ENCODE measurements around the gene MYH16.
"Not testable (repeated sequence)": the region's sequence is repeated elsewhere in the genome, so short reads cannot be mapped to it uniquely, and the experiment has no call there.

Gene MYH16

DNA sequence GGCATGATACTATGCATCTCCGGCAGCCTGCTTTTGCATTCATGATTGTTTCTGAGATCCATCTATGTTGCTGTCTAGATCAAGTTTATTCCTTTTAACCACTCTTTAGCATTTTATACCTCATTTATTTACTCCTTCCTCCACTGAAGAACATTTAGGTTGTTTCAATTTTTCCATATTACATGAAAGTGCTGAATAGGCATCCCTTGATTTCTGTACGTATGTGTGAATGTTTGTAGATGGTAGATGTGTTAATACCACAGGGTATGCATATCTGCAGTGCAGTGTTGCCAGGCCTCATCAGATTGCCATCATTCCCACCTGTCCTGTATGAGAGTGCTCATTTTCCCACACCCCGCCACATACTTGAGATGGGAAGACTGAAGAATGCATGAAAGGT is 67.0 kb downstream of the MYH16 start:
- Histone ChIP-seq H3K27ac (no peak overlapping the region), H3K27me3 (ENCODE audit: insufficient read depth, low read depth, severe bottlenecking) (no peaks in the 10 kb centered on the region), H3K4me3 (ENCODE audit: low read depth, low read length) (no peak overlapping the region), H3K9me3 (ENCODE audit: severe bottlenecking) (no peaks in the 10 kb centered on the region), H3K36me3 (peaks cover 83% of the 10 kb centered on the region)
- TF ChIP-seq, protein P1, sequence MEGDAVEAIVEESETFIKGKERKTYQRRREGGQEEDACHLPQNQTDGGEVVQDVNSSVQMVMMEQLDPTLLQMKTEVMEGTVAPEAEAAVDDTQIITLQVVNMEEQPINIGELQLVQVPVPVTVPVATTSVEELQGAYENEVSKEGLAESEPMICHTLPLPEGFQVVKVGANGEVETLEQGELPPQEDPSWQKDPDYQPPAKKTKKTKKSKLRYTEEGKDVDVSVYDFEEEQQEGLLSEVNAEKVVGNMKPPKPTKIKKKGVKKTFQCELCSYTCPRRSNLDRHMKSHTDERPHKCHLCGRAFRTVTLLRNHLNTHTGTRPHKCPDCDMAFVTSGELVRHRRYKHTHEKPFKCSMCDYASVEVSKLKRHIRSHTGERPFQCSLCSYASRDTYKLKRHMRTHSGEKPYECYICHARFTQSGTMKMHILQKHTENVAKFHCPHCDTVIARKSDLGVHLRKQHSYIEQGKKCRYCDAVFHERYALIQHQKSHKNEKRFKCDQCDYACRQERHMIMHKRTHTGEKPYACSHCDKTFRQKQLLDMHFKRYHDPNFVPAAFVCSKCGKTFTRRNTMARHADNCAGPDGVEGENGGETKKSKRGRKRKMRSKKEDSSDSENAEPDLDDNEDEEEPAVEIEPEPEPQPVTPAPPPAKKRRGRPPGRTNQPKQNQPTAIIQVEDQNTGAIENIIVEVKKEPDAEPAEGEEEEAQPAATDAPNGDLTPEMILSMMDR (IDR thresholded peaks at IDR 0.05; ENCODE audit: low read depth, low read length): no peak
- no peak for DNase-seq

DNA sequence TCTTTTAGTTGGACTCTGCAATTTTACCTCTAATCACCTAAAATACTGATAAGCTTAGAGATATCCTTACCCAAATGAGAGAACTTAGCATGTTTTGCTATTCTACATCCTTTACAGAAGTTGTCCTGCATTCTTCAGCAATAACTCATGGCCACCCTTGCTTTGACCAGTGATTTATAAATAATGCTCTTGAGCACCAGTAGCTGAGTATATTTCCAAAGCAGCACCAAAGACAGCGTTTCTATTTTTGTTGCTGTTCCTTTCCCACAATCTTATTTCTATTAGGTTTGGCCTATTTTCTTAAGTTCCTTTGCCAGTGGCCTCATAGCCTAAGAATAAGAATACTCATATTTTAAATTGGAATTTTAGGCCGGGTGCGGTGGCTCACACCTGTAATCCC is 68.0 kb downstream of the MYH16 start:
- no peak overlapping the region for H3K27ac ChIP-seq
- no peak for DNase-seq
- H3K4me3 ChIP-seq (ENCODE audit: low read depth, low read length): no peak overlapping the region
- H3K27me3 ChIP-seq (ENCODE audit: insufficient read depth, low read depth, severe bottlenecking): no peaks in the 10 kb centered on the region
- H3K36me3 ChIP-seq: peaks cover 79% of the 10 kb centered on the region
- H3K9me3 ChIP-seq (ENCODE audit: severe bottlenecking): no peaks in the 10 kb centered on the region
- TF ChIP-seq, protein P1 (IDR thresholded peaks at IDR 0.05; ENCODE audit: low read depth, low read length): no peak

DNA sequence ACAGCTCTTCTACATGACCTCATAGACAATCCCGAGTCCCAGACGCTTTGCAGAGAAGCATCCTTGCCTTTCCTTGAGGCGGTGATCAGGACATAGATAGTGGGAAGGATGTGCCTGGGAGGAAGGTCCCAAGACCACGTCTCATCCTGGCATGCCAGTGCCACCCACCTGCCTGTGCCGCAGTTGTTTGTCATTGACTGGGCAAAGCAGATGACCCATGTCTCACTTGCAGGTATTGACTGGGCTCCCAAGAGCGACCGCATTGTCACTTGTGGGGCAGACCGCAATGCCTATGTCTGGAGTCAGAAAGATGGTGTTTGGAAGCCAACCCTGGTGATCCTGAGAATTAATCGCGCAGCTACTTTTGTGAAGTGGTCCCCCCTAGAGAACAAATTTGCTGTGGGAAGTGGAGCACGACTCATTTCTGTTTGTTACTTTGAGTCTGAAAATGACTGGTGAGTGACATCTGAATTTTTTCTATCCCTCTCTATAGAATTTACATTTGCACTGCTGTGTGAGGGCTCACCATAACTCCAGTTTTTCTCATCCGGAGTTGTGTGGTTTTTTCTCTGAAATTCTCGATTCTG is 71.5 kb downstream of the MYH16 start:
- Histone ChIP-seq H3K4me3 (ENCODE audit: low read depth, low read length) (no peak overlapping the region), H3K36me3 (peaks cover 80% of the 10 kb centered on the region)
- DNase-seq: no peak

DNA sequence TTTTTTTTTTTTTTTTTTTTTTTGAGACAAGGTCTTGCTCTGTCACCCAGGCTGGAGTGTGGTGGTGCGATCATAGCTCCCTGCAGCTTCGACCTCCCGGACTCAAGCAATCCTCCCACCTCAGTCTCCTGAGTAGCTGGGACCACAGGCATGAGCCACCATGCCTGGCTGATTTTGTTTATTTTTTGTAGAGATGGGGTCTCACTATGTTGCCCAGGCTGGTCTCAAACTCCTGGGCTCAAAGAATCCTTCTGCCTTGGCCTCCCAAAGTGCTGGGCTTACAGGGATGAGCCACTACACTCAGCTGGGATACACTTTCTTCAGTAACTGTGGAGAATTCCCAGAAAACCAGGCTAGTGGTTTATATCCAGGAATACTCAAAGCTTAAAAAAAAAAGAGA is 78.0 kb downstream of the MYH16 start:
- peaks cover 86% of the 10 kb centered on the region for H3K36me3 ChIP-seq

More for the DNA sequence above, 71.5 kb downstream of the MYH16 start:
- Histone ChIP-seq H3K27ac (no peak overlapping the region), H3K9me3 (ENCODE audit: severe bottlenecking) (no peaks in the 10 kb centered on the region), H3K27me3 (ENCODE audit: insufficient read depth, low read depth, severe bottlenecking) (no peaks in the 10 kb centered on the region)
- TF ChIP-seq, protein P1 (IDR thresholded peaks at IDR 0.05; ENCODE audit: low read depth, low read length): no peak

DNA sequence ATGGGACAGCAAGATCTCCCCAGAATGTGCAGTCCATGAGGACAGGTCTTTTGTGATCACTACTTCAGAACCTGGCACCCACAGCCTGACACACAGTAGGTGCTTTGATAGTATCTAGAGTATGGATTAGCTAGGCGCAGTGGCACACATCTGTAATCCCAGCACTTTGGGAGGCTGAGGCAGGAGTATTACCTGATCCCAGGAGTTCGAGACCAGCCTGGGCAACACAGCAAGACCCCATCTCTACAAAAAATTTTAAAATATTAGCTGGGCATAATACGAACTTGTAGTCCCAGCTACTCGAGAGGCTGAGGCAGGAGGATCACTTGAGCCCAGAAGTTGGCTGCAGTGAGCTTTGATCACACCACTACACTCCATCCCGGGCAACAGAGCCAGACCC is 79.6 kb downstream of the MYH16 start:
- peaks cover 85% of the 10 kb centered on the region for H3K36me3 ChIP-seq
- no peaks in the 10 kb centered on the region for H3K27me3 ChIP-seq (ENCODE audit: insufficient read depth, low read depth, severe bottlenecking)
- H3K9me3 ChIP-seq (ENCODE audit: severe bottlenecking): no peaks in the 10 kb centered on the region
- H3K4me3 ChIP-seq (ENCODE audit: low read depth, low read length): no peak overlapping the region
- TF ChIP-seq, protein P1 (IDR thresholded peaks at IDR 0.05; ENCODE audit: low read depth, low read length): no peak
- no peak overlapping the region for H3K27ac ChIP-seq
- no peak for DNase-seq

More for the DNA sequence above, 78.0 kb downstream of the MYH16 start:
- not testable (repeated sequence) for H3K27me3 ChIP-seq (ENCODE audit: insufficient read depth, low read depth, severe bottlenecking); H3K4me3 ChIP-seq (ENCODE audit: low read depth, low read length); H3K9me3 ChIP-seq (ENCODE audit: severe bottlenecking); DNase-seq; H3K27ac ChIP-seq

DNA sequence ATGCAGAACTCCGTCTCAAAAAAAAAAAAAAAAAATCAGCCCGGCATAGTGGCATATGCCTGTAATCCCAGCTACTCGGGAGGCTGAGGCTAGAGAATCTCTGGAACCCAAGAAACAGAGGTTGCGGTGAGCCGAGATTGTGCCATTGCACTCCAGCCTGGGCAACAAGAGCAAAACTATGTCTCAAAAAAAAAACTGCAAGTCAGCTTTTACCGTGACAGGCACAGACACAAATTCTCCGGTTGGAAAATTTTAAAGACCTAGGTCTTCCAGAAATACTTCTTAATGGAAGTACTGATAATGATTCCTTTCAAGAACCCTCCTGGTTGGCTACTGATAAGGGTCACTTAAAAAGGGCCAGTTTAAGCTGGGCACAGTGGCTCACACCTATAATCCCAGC is 82.5 kb downstream of the MYH16 start:
- TF ChIP-seq, protein P1 (IDR thresholded peaks at IDR 0.05; ENCODE audit: low read depth, low read length): no peak
- no peak overlapping the region for H3K4me3 ChIP-seq (ENCODE audit: low read depth, low read length)
- no peaks in the 10 kb centered on the region for H3K27me3 ChIP-seq (ENCODE audit: insufficient read depth, low read depth, severe bottlenecking)
- no peaks in the 10 kb centered on the region for H3K9me3 ChIP-seq (ENCODE audit: severe bottlenecking)
- no peak overlapping the region for H3K27ac ChIP-seq
- peaks cover 83% of the 10 kb centered on the region for H3K36me3 ChIP-seq
- DNase-seq: no peak
